GM12891 (cell line): Measurements from ENCODE around the gene TBX18.

Source experiments
- DNase-seq: peaks from one replicate; pipeline ENCODE4 v3.0.0; 2011; ENCODE audit warnings: low spot score; ENCODE audit not compliant: insufficient read length
- FAIRE-seq: peaks from 2 replicates; lab custom pipeline; 2011; peaks lifted over from hg19 to GRCh38; lab: Jason Lieb, UNC
- PAX5 ChIP-seq: IDR thresholded peaks from 2 replicates; pipeline ENCODE4 v1.6.1; 2011; ENCODE audit warnings: low read length, moderate library complexity, mild to moderate bottlenecking; ENCODE audit not compliant: insufficient read depth, severe bottlenecking
- POLR2A ChIP-seq: IDR thresholded peaks from 2 replicates; pipeline ENCODE4 v1.6.1; 2011; ENCODE audit warnings: low read depth, low read length, control low read depth
- POLR2AphosphoS5 ChIP-seq: IDR thresholded peaks from 2 replicates; pipeline ENCODE4 v1.6.1; 2011; ENCODE audit warnings: low read depth, low read length, control low read depth
- POU2F2 ChIP-seq: IDR thresholded peaks from 2 replicates; pipeline ENCODE4 v1.6.1; 2011; ENCODE audit warnings: low read depth, mild to moderate bottlenecking, control low read depth, low read length, moderate library complexity
- SPI1 ChIP-seq: IDR thresholded peaks from 2 replicates; pipeline ENCODE4 v1.6.1; 2011; ENCODE audit warnings: low read depth, low read length, control low read depth
- TAF1 ChIP-seq: IDR thresholded peaks from 2 replicates; pipeline ENCODE4 v1.6.1; 2011; ENCODE audit warnings: low read depth, low read length, control low read depth

The TBX18 gene

DNA sequence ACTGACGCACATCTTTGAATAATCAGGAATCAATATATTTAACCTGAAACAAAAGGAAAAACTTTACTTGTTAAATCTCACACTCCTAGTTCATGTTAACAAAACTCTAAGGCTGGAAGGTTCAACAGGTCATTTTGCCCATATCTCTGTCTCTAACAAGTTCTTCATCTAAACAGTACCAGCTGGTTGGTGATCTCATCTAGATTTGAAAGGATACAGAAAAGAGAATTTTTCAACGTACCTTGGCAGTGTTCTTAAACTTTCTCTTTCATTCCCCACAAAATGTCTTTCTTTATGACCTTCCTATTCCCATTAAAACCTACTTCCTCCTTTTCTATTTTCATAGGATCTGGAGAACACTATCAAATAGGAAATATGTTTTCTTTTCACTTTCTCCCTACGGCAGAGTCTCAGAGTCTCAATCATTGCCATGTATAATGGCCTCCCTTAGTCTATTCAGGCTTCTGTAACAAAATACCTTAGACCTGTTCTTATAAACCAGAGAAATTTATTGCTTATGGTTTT lies 111.3 kb downstream of the TBX18 start:
- FAIRE-seq (no peak), DNase-seq (no peak)
- no peak for TF ChIP-seq PAX5
- no peak for TF ChIP-seq POLR2AphosphoS5
- no peak for TF ChIP-seq POLR2A
- TF ChIP-seq POU2F2 = no peak
- no peak for TF ChIP-seq SPI1
- TF ChIP-seq TAF1 = no peak

DNA sequence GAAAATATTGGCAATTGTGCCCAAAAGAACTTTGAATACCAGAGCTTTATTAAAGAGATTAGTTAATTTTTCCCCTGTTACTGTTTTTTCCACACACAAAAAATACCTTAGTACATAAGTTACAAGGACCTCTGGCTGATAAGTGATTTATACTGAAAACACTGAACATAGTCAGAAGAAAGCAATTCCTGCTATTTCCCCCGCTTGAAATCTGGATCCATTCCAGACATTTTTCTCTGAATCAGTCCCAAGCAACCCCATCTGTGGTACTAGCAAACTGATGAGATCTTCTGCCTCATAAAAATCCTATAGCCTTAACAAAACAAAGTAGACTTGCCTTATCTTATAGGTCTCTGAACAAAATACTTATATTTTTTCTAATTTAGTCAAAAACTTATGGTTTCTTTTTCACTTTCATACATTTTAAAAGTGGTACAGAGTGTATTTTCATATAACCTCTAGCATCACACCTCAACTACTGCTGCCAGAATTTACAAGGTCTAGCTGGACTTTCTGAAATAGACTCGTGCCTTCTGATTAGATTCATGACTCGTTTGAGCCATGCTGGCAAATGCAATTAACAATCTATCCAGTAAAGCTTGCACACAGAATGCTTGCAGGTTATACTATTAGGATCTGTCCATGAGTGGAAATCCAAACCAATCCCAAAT lies 111.9 kb downstream of the TBX18 start:
- no peak for DNase-seq
- TF ChIP-seq POLR2AphosphoS5 (no peak), PAX5 (no peak), TAF1 (no peak), SPI1 (no peak), POU2F2 (no peak), POLR2A (no peak)
- FAIRE-seq = no peak

DNA sequence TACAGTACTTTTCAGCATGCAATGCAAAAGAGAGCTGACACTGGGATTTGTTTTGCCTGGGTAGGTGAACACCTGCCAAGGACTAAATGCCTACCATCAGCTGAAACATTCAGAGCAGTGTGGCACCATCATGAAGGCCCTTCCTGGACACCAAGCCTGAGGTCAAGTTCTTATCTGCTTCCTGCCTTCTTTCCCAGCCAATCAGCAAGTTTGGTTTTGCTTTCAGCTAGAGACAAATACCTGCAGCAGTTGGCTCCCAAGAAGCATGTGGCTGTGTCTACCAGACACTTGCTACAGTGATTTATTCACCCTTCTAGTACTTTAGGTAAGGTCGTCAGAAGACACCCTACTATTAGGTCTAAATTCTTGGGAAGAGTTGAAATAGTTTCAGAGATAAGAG lies 112.8 kb downstream of the TBX18 start:
- FAIRE-seq (no peak), DNase-seq (no peak)
- TF ChIP-seq POLR2AphosphoS5 (no peak), TAF1 (no peak)

DNA sequence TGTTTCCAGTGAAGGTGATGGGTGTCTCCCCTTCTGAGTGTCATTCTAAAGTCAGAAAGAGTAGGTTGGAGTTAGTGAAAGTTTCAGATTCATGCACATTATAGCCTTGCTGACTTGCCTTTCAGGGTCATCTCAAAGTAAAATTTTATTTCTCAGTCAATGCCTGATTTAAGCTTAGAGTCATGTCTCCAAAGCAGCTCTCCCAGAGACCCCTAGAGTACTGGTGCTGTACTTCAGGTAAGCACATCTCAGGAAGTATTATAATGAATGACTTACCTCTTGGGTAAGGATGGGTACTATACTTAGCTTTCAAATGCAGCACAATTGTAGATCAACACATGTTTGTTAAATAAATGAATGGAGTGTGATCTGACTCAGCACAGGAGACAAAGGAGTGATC lies 116.0 kb downstream of the TBX18 start:
- TF ChIP-seq PAX5 (no peak), POU2F2 (no peak), POLR2AphosphoS5 (no peak), SPI1 (no peak)
- FAIRE-seq = no peak
- DNase-seq = no peak

DNA sequence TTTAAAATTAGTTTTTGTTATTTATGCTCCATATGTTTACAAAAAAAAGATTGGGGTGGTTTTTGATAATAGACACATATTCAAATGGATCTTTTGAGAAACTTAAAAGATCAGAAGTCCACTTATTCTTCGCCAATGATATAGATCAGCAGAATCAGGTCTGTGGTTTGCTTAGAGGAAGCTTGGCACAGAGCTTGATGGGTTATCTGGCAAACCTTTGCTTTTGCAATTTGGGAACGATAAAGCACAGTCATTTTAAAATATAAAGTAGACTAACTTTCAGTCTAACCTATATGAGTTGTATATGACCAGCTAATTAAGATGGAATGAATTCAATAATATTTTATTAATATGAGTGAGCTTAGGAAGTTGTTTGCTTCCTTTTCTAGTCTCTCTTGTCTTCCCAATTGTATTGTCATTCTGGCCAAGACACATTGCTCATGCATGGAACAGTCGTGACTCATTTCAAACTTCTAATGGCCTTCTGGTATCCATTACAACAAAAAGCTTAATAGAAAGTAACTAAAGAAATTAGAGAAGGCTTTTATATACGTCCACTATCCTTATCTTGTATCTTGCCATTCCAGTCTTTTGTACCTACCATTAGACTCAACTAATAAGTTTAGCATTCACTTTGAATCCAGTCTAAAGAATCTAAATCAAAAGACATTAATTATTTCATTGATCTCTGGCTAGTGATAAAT lies 118.7 kb downstream of the TBX18 start:
- FAIRE-seq = no peak
- no peak for TF ChIP-seq POLR2AphosphoS5
- TF ChIP-seq SPI1 = no peak
- TF ChIP-seq POLR2A = no peak
- TF ChIP-seq POU2F2 = no peak
- DNase-seq = no peak

DNA sequence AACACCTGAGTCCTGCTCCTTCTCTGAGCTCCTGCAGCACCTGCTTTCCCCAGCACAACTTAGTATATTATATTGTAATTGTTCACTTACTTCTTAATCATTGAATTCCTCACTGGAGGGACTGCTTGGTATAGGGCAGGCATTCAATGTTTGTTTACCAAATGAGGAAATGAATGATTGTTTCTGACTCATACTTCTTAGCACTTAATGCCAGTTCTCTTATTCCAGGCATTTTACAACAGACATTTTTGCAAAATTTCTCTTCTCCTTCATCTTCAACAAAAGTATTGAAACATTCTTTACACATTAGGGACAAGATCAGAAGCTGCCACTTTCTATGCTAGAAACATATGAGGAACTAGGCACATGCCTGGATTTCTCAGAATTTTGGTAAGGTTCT lies 119.4 kb downstream of the TBX18 start:
- TF ChIP-seq POU2F2 = no peak
- TF ChIP-seq PAX5 = no peak
- TF ChIP-seq TAF1 = no peak
- TF ChIP-seq POLR2AphosphoS5 = no peak
- TF ChIP-seq POLR2A = no peak
- TF ChIP-seq SPI1 = no peak
- FAIRE-seq = no peak
- no peak for DNase-seq

DNA sequence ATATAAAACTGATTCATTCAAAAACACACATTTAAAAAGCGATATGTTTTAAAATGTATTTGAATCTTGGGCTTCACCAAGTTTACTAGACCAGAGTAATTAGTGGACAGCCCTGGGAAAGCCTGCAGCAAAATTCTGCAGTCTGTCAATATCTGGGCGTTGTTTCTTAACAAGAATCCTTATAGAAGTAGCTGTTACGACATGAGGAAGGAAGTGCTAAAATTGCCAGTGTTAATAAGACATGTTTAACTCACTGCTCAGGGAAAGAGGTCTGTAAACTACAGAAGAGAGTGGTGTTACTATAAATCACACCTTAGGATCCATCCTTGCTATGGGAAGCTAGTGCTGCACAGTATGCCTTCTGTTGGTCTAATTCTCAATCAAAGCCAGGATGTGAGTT lies 120.6 kb downstream of the TBX18 start:
- DNase-seq (no peak), FAIRE-seq (no peak)
- TF ChIP-seq POU2F2 (no peak), TAF1 (no peak), POLR2AphosphoS5 (no peak), SPI1 (no peak), PAX5 (no peak), POLR2A (no peak)

DNA sequence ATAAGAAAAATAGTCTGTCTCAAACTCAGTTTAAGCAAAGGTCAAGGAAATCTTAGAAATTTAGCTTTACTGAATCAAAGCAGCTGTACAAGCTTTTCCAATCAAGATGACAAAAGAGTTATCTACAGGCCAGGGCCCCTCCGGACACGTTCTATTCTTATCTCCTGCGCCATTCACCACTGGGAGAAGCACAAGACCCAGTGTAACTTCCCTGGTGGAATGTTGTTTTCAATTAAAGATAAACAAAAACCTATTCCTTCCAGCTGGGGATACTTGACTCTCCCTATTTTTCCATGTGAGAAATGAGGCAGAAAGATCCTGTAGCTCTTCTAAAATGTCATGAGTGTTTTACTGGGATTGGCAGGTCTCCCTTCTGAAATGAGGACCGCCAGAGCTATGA lies 123.3 kb downstream of the TBX18 start:
- FAIRE-seq = no peak
- no peak for TF ChIP-seq POLR2A
- no peak for TF ChIP-seq SPI1
- no peak for TF ChIP-seq POLR2AphosphoS5
- no peak for TF ChIP-seq POU2F2
- no peak for TF ChIP-seq TAF1
- TF ChIP-seq PAX5 = no peak
- DNase-seq = no peak

DNA sequence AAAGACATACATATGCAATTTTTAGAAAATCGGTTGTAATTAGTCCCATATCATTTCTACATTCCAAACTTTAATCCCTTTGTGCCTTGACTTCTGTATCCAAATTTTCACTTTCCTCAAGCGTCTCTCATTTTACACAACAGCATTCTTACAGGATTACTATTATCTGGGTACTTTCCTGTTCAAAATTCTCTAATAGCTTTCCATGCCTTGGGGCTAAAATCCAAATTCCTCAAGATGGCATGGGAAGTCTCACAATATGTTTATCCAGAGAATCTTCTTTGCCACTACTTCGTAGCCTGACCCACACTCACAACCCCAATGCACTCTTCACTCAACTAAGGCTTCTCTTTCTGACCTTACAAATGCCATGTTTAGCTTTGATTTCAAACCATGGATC lies 125.0 kb downstream of the TBX18 start:
- FAIRE-seq (no peak), DNase-seq (no peak)
- TF ChIP-seq PAX5 (no peak), POLR2AphosphoS5 (no peak), POU2F2 (no peak), POLR2A (no peak), SPI1 (no peak), TAF1 (no peak)
